Upper lobe of left lung (tissue), 6 donors: ENCODE results near the gene B4GALNT4. TPM values are rescaled to one million over a fixed set of nuclear protein-coding genes. Genes with fewer than 3 reads are reported as not detected.

Experiments
- ATAC-seq, 2 donors: fragments of 200-7000 bp; cut with Tn5 transposase; one replicate each; pipeline ENCODE4 v1.9.1; 2022; ENCODE audit warnings: mild to moderate bottlenecking in 2 of 2, moderate library complexity in 2 of 2; ENCODE audit not compliant: low FRiP score in 2 of 2
- DNase-seq, 2 donors: peaks; one replicate each; pipeline ENCODE4 v3.0.0-alpha.2; 2019 to 2020
- H3K27ac ChIP-seq, 4 donors: fragments of 200-600 bp; sonication (generic); one replicate each; pipeline ENCODE4 v1.5.1; 2016 to 2019
- H3K27me3 ChIP-seq, 4 donors: fragments of 200-600 bp; sonication (generic); one replicate each; pipeline ENCODE4 v1.5.1; 2017 to 2019
- H3K36me3 ChIP-seq, 4 donors: fragments of 200-600 bp; sonication (generic); one replicate each; pipeline ENCODE4 v1.5.1; 2016 to 2019
- H3K4me1 ChIP-seq, 4 donors: fragments of 200-600 bp; sonication (generic); one replicate each; pipeline ENCODE4 v1.5.1; 2018 to 2019
- H3K4me3 ChIP-seq, 4 donors: fragments of 200-600 bp; sonication (generic); one replicate each; pipeline ENCODE4 v1.5.1; 2017 to 2019; ENCODE audit warnings: mild to moderate bottlenecking in 2 of 4, moderate library complexity in 1 of 4
- H3K9me3 ChIP-seq, 4 donors: fragments of 200-600 bp; sonication (generic); one replicate each; pipeline ENCODE4 v1.5.1; 2018 to 2019
- CTCF ChIP-seq, 6 experiments: fragments of 450-650 bp in 4 of 6; fragments of 200-600 bp in 2 of 6; sonication (generic) in 2 of 6; IDR thresholded peaks; one replicate each; pipeline ENCODE4 v1.5.1; 2016 to 2019; ENCODE audit warnings: antibody characterized with exemption in 6 of 6
- EP300 ChIP-seq, 4 donors: sonication (generic); formaldehyde crosslinking; IDR thresholded peaks; one replicate each; pipeline ENCODE4 v1.5.1; 2017; ENCODE audit warnings: antibody characterized with exemption in 4 of 4, control low read depth in 2 of 4
- POLR2A ChIP-seq, 4 donors: fragments of 450-650 bp; IDR thresholded peaks; one replicate each; pipeline ENCODE4 v1.5.1; 2016 to 2017; ENCODE audit warnings: antibody characterized with exemption in 4 of 4, mild to moderate bottlenecking in 2 of 4
- POLR2AphosphoS5 ChIP-seq, 2 donors: sonication (generic); formaldehyde crosslinking; IDR thresholded peaks; one replicate each; pipeline ENCODE4 v1.5.1; 2017; ENCODE audit warnings: antibody characterized with exemption in 2 of 2
- WGBS, 2 donors: methylation state at CpG; one replicate each; pipeline ENCODE4 v1.1.5; 2017 to 2018; 5-methylcytosine and 5-hydroxymethylcytosine counted together
- total RNA-seq, 6 donors: library from RNA; depleted of rRNA in 4 of 6; stranded (reverse); fragments of >200 nt in 4 of 6; gene quantifications; one replicate each; pipeline versions ENCODE4 v1.1.0 to v1.2.1, GENCODE V29; 2016 to 2021
- donor health status: DM: no; HTN: no; CAD: no; lungs with moderate emphysema.
- donor health status: DM: no; HTN: yes; CAD: no; lungs with severe emphysema.

Gene B4GALNT4
- total RNA-seq, 6 donors from 2014 or later = 0.23 to 2.1 (median 0.54) TPM; not detected in 1

GRCh38 chr11:390175-390574, 20.9 kb downstream of the B4GALNT4 start:
- no peak overlapping the region for H3K27ac ChIP-seq

GRCh38 chr11:391117-392017, 22.1 kb downstream of the B4GALNT4 start:
- Histone ChIP-seq H3K27me3 (no peaks in the 10 kb centered on the region), H3K4me1 (peaks cover 0 to 14% (median 8%) of the 10 kb centered on the region in 4 donors), H3K9me3 (peaks cover 0 to 8% (median 6%) of the 10 kb centered on the region in 4 donors), H3K36me3 (no peaks in the 10 kb centered on the region), H3K4me3 (no peak overlapping the region), H3K27ac (no peak overlapping the region)
- TF ChIP-seq POLR2A (IDR thresholded peaks at IDR 0.05) = no peak
- no peak for TF ChIP-seq POLR2AphosphoS5 (IDR thresholded peaks at IDR 0.05)
- TF ChIP-seq EP300 (IDR thresholded peaks at IDR 0.05) = no peak
- no peak for TF ChIP-seq CTCF (IDR thresholded peaks at IDR 0.05)
- DNase-seq (peak in 1 of 2 donors; percentile 71), ATAC-seq (no peak)
- WGBS, 2 donors = 74 to 80% methylated on average over 31 to 37 of the region's 38 CpGs

More at GRCh38 chr11:390175-390574, 20.9 kb downstream of the B4GALNT4 start:
- Histone ChIP-seq H3K36me3 (no peaks in the 10 kb centered on the region), H3K27me3 (no peaks in the 10 kb centered on the region), H3K4me3 (no peak overlapping the region), H3K9me3 (peaks cover 0 to 17% (median 9%) of the 10 kb centered on the region in 4 donors), H3K4me1 (peaks cover 0 to 8% (median 4%) of the 10 kb centered on the region in 4 donors)
- WGBS, 2 donors = 70% methylated on average over 11 of the region's 11 CpGs; no CpG with 5 or more reads in 1 of the 2 donors
- ATAC-seq (no peak), DNase-seq (no peak)
- no peak for TF ChIP-seq CTCF (IDR thresholded peaks at IDR 0.05)

GRCh38 chr11:392102-392777, 22.9 kb downstream of the B4GALNT4 start:
- ATAC-seq (no peak), DNase-seq (peak in 1 of 2 donors; percentile 79)
- Histone ChIP-seq H3K4me1 (peaks cover 4 to 23% (median 14%) of the 10 kb centered on the region in 4 donors), H3K36me3 (no peaks in the 10 kb centered on the region), H3K9me3 (no peaks in the 10 kb centered on the region), H3K27me3 (no peaks in the 10 kb centered on the region), H3K27ac (no peak overlapping the region), H3K4me3 (no peak overlapping the region)
- no peak for TF ChIP-seq EP300 (IDR thresholded peaks at IDR 0.05)
- TF ChIP-seq POLR2AphosphoS5 (IDR thresholded peaks at IDR 0.05) = no peak
- no peak for TF ChIP-seq POLR2A (IDR thresholded peaks at IDR 0.05)
- TF ChIP-seq CTCF (IDR thresholded peaks at IDR 0.05) = no peak
- 90 to 93% methylated on average over 11 to 35 of the region's 36 CpGs for WGBS, 2 donors

- TF ChIP-seq EP300 (IDR thresholded peaks at IDR 0.05) (no peak), POLR2A (IDR thresholded peaks at IDR 0.05) (no peak), CTCF (IDR thresholded peaks at IDR 0.05) (no peak), POLR2AphosphoS5 (IDR thresholded peaks at IDR 0.05) (no peak)
- Histone ChIP-seq H3K9me3 (no peaks in the 10 kb centered on the region), H3K4me1 (peaks cover 4 to 28% (median 17%) of the 10 kb centered on the region in 4 donors), H3K36me3 (no peaks in the 10 kb centered on the region), H3K27me3 (no peaks in the 10 kb centered on the region), H3K4me3 (peak overlapping the region in 2 of 4 donors; percentile 60), H3K27ac (peak overlapping the region in 3 of 4 donors; percentile 36 to 70 (median 68))
- ATAC-seq (peak; percentile 2 to 48), DNase-seq (peak in 1 of 2 donors; percentile 85)
- 62 to 100% methylated on average over 2 to 10 of the region's 17 CpGs for WGBS, 2 donors
These were observed 24.1 kb downstream of the B4GALNT4 start for GRCh38 chr11:393219-394033.
